NB4 (cell line): ENCODE measurements around the gene COMT.

Experiments
- CTCF ChIP-seq: IDR thresholded peaks from one replicate; pipeline ENCODE4 v1.5.1; 2012; ENCODE audit warnings: low read depth, low read length
- MAX ChIP-seq: IDR thresholded peaks from 2 replicates; pipeline ENCODE4 v1.6.1; 2011; ENCODE audit warnings: low read depth, low read length
- MYC ChIP-seq: IDR thresholded peaks from 2 replicates; pipeline ENCODE4 v1.6.1; 2011; ENCODE audit warnings: low read depth, low read length
- POLR2A ChIP-seq: IDR thresholded peaks from 2 replicates; pipeline ENCODE4 v1.6.1; 2011; ENCODE audit warnings: mild to moderate bottlenecking; ENCODE audit not compliant: insufficient read length; ENCODE audit errors: extremely low read depth

DNA sequence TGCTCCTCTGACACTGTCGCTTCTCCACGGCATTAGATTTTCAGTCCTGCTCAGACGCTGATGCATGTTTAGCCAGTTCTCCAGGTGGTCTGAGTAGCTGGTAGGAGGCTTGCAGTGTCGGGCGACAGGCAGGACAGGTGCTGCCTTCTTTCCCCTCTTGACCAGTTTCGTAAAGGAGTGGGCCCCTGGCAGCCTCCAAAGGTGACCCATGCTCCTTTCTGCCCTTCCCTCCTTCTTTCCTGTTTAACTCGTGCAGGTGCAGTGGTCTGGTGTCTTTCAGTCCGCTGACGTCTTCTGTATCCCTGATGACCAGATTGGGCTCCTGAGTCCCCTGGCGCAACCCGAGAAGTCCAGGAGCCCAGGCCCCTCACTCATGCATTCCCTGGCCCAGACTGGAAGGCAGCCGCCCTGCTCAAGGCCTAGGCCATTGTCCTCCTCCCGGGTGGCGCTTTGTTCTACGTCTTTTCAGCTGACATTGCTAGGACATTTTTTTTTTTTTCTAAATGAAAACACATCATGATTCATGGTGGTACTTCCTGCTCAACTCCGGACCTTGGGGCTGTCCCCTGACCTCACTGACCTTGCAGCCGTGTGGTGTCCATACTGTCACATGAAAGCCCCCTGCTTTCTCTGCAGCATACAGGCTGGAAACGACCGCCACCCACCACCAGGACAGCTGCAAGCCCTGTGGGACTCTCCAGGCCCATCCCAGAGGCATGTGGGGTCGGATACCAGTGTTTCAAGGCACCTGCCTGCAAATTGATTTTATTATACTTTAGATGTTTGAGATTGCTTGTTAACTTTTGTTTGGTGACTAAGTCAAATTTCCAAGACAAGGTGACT, 25.6 kb downstream of the COMT start:
- no peak for TF ChIP-seq CTCF
- no peak for TF ChIP-seq POLR2A
- no peak for TF ChIP-seq MAX
- no peak for TF ChIP-seq MYC
